SK-N-SH (cell line): Measurements from ENCODE around the gene CALML6. TPM values are rescaled to one million over a fixed set of nuclear protein-coding genes. Genes with fewer than 3 reads are reported as not detected.
"Not testable (repeated sequence)": the region's sequence is repeated elsewhere in the genome, so short reads cannot be mapped to it uniquely, and the experiment has no call there.

ENCODE experiments used
- CTCF ChIA-PET: fragments of 300-600, 350-600 bp; formaldehyde crosslinking; extraction: SDS; loops from one replicate; lab custom pipeline; 2021; lab: Yijun Ruan, JAX
- POLR2A ChIA-PET: fragments of 350-600 bp; sonication (Branson Sonifier 250); formaldehyde crosslinking; extraction: SDS; loops from one replicate; lab custom pipeline; 2020; ENCODE audit warnings: antibody characterized with exemption, inconsistent platforms; lab: Yijun Ruan, JAX
- DNase-seq: peaks from one replicate; pipeline ENCODE4 v3.0.0; 2012
- H2AFZ ChIP-seq: fragments of 200-600 bp; sonication (generic); 2 replicates; pipeline ENCODE4 v1.8.1; 2016; ENCODE audit warnings: antibody characterized with exemption, mild to moderate bottlenecking, low read depth
- H3F3A ChIP-seq: fragments of 200-600 bp; sonication (generic); replicated peaks from 2 replicates; pipeline ENCODE3; 2016; ENCODE audit warnings: antibody characterized with exemption, mild to moderate bottlenecking; ENCODE audit not compliant: insufficient read depth
- H3K27ac ChIP-seq, 2 experiments: fragments of 200-500 bp in 1 of 2; fragments of 200-600 bp in 1 of 2; sonication (Bioruptor generic) in 1 of 2; sonication (generic), shearing (Covaris generic) in 1 of 2; 2 replicates each; pipeline versions ENCODE4 v1.5.1 to v1.6.1; 2014 to 2016; ENCODE audit warnings: low read depth in 2 of 2, inconsistent platforms in 1 of 2, low read length in 1 of 2, mild to moderate bottlenecking in 1 of 2, mixed read lengths in 1 of 2
- H3K27me3 ChIP-seq: fragments of 200-600 bp; sonication (generic), shearing (Covaris generic); 2 replicates; pipeline ENCODE4 v1.6.1; 2016; ENCODE audit warnings: mixed run types; ENCODE audit not compliant: insufficient read depth
- H3K36me3 ChIP-seq, 2 experiments: fragments of 200-500 bp in 1 of 2; fragments of 200-600 bp in 1 of 2; sonication (Bioruptor generic) in 1 of 2; sonication (generic) in 1 of 2; replicated peaks in 1 of 2; 2 replicates each; pipeline versions ENCODE3 to v1.5.1; 2014 to 2016; ENCODE audit warnings: low read length in 1 of 2, mild to moderate bottlenecking in 1 of 2; ENCODE audit not compliant: insufficient read depth in 2 of 2, control insufficient read depth in 1 of 2
- H3K4me1 ChIP-seq, 2 experiments: fragments of 200-500 bp in 1 of 2; fragments of 200-600 bp in 1 of 2; sonication (Bioruptor generic) in 1 of 2; sonication (generic), shearing (Covaris generic) in 1 of 2; 2 replicates each; pipeline versions ENCODE4 v1.5.1 to v1.6.1; 2014 to 2016; ENCODE audit warnings: low read depth in 1 of 2, low read length in 1 of 2, mixed run types in 1 of 2; ENCODE audit not compliant: insufficient read depth in 2 of 2, control insufficient read depth in 1 of 2
- H3K4me2 ChIP-seq: fragments of 200-600 bp; sonication (generic), shearing (Covaris generic); 2 replicates; pipeline ENCODE4 v1.6.1; 2017; ENCODE audit warnings: mixed run types
- H3K4me3 ChIP-seq, 2 experiments: fragments of 200-500 bp in 1 of 2; fragments of 200-600 bp in 1 of 2; sonication (Bioruptor generic) in 1 of 2; sonication (generic), shearing (Covaris generic) in 1 of 2; 2 replicates each; pipeline versions ENCODE4 v1.5.1 to v1.8.1; 2014 to 2016; ENCODE audit warnings: low read depth in 2 of 2, inconsistent platforms in 1 of 2, low read length in 1 of 2, mild to moderate bottlenecking in 1 of 2, mixed read lengths in 1 of 2, moderate library complexity in 1 of 2
- H3K79me2 ChIP-seq: fragments of 200-600 bp; sonication (generic); 2 replicates; pipeline ENCODE4 v1.8.1; 2017; ENCODE audit warnings: mild to moderate bottlenecking; ENCODE audit not compliant: insufficient read depth
- H3K9ac ChIP-seq: fragments of 200-600 bp; sonication (generic); 2 replicates; pipeline ENCODE4 v1.6.1; 2017; ENCODE audit warnings: mixed run types
- H3K9me2 ChIP-seq: fragments of 200-600 bp; sonication (generic); 2 replicates; pipeline ENCODE4 v1.6.1; 2017; ENCODE audit warnings: mixed run types
- H3K9me3 ChIP-seq: fragments of 200-600 bp; sonication (generic); 2 replicates; pipeline ENCODE4 v1.6.1; 2017; ENCODE audit warnings: mixed run types, mild to moderate bottlenecking, moderate library complexity
- H4K20me1 ChIP-seq: fragments of 200-600 bp; sonication (generic); 2 replicates; pipeline ENCODE4 v1.6.1; 2017; ENCODE audit warnings: mild to moderate bottlenecking, mixed run types; ENCODE audit not compliant: insufficient read depth
- CHD2 ChIP-seq: fragments of 150-350 bp; IDR thresholded peaks from 2 replicates; pipeline ENCODE4 v1.6.1; 2018; ENCODE audit warnings: low read length; ENCODE audit not compliant: partially characterized antibody
- FOSL2 ChIP-seq: IDR thresholded peaks from 2 replicates; pipeline ENCODE4 v1.4.0; 2012; ENCODE audit warnings: low read depth, mild to moderate bottlenecking, moderate library complexity, borderline replicate concordance
- JUND ChIP-seq: IDR thresholded peaks from 2 replicates; pipeline ENCODE4 v1.4.0; 2012
- MEF2A ChIP-seq: IDR thresholded peaks from 2 replicates; pipeline ENCODE4 v1.4.0; 2012; ENCODE audit warnings: low read depth, borderline replicate concordance
- MXI1 ChIP-seq: IDR thresholded peaks from 2 replicates; pipeline ENCODE4 v1.6.1; 2012; ENCODE audit warnings: mild to moderate bottlenecking, low read depth, low read length, improper control_type of control experiment
- RFX5 ChIP-seq: IDR thresholded peaks from 2 replicates; pipeline ENCODE4 v1.6.1; 2012; ENCODE audit warnings: mild to moderate bottlenecking, improper control_type of control experiment, low read length
- RXRA ChIP-seq: IDR thresholded peaks from 2 replicates; pipeline ENCODE4 v1.4.0; 2012; ENCODE audit warnings: low read depth, mild to moderate bottlenecking, borderline replicate concordance
- SIN3A ChIP-seq: IDR thresholded peaks from 2 replicates; pipeline ENCODE4 v1.6.1; 2012; ENCODE audit warnings: low read depth, mild to moderate bottlenecking, low read length, moderate library complexity, borderline replicate concordance
- SMC3 ChIP-seq: IDR thresholded peaks from 2 replicates; pipeline ENCODE4 v1.6.1; 2012; ENCODE audit warnings: low read depth, low read length, improper control_type of control experiment
- YY1 ChIP-seq: IDR thresholded peaks from 2 replicates; pipeline ENCODE4 v1.4.0; 2012; ENCODE audit warnings: low read depth, mild to moderate bottlenecking
- WGBS: methylation state at CpG from one replicate; pipeline ENCODE4 v1.1.6; 2017; ENCODE audit warnings: low lambda C conversion rate; 5-methylcytosine and 5-hydroxymethylcytosine counted together
- polyA plus RNA-seq, 3 experiments: library from polyadenylated mRNA; depleted of rRNA; stranded (reverse); fragments of >200 nt; gene quantifications; 2 replicates each; pipeline ENCODE4 v1.2.3, GENCODE V29; 2012
- TF ChIP-seq, protein P1 (sequence below): IDR thresholded peaks from 2 replicates; pipeline ENCODE4 v1.4.0; 2012; ENCODE audit warnings: low read depth, borderline replicate concordance
- TF ChIP-seq, protein P2 (sequence below): fragments of 200-600 bp; sonication (generic); IDR thresholded peaks from 2 replicates; pipeline ENCODE4 v1.6.1; 2017; ENCODE audit warnings: antibody characterized with exemption, mild to moderate bottlenecking, moderate library complexity
- TF ChIP-seq, protein P3 (sequence below): fragments of 150-350 bp; IDR thresholded peaks from 2 replicates; pipeline ENCODE4 v1.6.1; 2016; ENCODE audit warnings: mild to moderate bottlenecking, low read depth, low read length

CALML6 gene
- polyA plus RNA-seq, 1 of the 3 experiments (the other 2 are of a cell fraction) = 0.87 TPM

DNA sequence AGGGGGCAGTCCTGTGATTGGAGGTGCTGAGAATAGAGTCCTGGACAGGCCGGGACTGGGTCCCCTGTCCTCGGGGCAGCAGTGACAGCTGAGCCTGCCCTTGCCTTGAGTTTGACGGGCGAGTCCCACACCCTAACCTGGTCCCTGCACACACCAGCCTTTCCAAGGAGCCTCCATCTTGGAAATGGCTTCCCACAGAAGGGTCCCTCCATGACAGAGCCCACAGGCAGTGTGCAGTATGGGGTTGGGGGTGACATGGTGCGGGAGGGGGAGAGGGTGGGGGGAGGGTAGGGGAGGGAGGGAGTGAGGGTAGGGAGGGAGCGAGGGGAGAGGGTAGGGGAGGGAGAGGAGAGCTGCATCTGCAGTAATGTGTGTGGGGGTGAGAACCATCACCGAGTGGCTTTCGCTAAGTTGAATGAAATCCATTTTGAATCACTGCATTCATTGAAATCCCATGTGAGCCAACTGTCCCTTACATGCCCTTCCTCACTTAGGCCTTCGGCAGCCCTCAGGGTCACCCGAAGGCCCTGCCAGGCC lies 14.1 kb downstream of the CALML6 start (continued):
- no peak for TF ChIP-seq SIN3A
- no peak for TF ChIP-seq SMC3
- no peak for TF ChIP-seq RXRA

DNA sequence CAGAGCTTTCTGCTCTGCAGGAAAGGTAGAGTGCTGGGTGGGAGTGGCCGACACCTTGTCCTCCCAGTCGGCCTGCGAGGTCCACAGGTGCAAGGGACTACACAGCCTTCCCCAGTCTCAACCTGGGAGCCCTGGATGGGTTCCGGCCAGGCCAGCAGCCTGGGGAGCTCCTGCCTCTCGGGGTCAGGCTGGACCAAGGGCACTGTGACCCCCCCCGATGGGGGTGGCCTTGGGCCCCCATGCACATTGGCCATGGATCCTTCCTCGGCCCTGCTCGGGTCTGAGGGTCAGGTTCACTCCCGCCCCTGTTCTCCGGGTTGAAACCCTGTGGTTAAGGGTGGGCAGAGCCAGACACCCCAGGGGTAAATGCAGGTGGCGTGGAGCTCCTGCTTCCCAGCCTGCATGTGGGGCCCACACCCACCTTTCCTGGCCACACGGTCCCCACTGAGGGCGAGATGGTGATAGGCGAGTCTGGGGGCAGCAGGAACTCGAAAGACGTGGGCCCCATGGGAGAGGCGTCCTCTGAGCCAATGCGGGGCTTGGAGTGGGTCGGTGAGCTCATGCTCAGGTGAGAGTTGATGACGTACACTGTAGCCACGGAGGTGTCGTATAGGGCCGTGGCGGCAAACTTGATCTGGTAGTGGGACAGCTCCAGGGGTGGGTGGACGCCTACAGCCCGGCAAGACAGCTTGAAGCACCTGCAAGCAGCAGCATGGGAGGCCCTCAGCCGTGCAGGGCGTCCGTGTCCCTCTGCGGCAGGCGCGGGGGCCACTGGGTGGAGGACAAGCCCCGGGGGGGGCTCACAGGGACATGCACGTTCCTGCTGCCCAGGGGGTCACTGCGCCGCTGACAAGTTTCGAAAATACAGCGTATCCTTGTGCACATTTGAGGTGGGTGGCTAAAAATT lies 14.8 kb downstream of the CALML6 start:
- 82% methylated on average over 25 of the region's 38 CpGs for WGBS
- Histone ChIP-seq H3F3A (peaks cover 12% of the 10 kb centered on the region), H3K36me3 (no peaks in the 10 kb centered on the region), H3K9me2 (no peaks in the 10 kb centered on the region), H3K27me3 (no peaks in the 10 kb centered on the region), H3K9ac (no peak overlapping the region), H3K4me2 (no peak overlapping the region), H2AFZ (no peak overlapping the region), H3K4me3 (no peak overlapping the region), H3K9me3 (no peaks in the 10 kb centered on the region), H3K4me1 (no peaks in the 10 kb centered on the region), H4K20me1 (no peaks in the 10 kb centered on the region), H3K79me2 (no peaks in the 10 kb centered on the region), H3K27ac (no peak overlapping the region)
- no peak for DNase-seq
- POLR2A ChIA-PET = no interaction called here
- TF ChIP-seq SIN3A = no peak
- no peak for TF ChIP-seq RXRA
- TF ChIP-seq SMC3 = no peak
- no peak for TF ChIP-seq CHD2
- TF ChIP-seq RFX5 = no peak
- TF ChIP-seq YY1 = no peak
- TF ChIP-seq, protein P1, sequence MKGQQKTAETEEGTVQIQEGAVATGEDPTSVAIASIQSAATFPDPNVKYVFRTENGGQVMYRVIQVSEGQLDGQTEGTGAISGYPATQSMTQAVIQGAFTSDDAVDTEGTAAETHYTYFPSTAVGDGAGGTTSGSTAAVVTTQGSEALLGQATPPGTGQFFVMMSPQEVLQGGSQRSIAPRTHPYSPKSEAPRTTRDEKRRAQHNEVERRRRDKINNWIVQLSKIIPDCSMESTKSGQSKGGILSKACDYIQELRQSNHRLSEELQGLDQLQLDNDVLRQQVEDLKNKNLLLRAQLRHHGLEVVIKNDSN = no peak
- no peak for TF ChIP-seq FOSL2
- TF ChIP-seq JUND = no peak
- no peak for TF ChIP-seq MXI1
- TF ChIP-seq MEF2A = no peak
- TF ChIP-seq, protein P2, sequence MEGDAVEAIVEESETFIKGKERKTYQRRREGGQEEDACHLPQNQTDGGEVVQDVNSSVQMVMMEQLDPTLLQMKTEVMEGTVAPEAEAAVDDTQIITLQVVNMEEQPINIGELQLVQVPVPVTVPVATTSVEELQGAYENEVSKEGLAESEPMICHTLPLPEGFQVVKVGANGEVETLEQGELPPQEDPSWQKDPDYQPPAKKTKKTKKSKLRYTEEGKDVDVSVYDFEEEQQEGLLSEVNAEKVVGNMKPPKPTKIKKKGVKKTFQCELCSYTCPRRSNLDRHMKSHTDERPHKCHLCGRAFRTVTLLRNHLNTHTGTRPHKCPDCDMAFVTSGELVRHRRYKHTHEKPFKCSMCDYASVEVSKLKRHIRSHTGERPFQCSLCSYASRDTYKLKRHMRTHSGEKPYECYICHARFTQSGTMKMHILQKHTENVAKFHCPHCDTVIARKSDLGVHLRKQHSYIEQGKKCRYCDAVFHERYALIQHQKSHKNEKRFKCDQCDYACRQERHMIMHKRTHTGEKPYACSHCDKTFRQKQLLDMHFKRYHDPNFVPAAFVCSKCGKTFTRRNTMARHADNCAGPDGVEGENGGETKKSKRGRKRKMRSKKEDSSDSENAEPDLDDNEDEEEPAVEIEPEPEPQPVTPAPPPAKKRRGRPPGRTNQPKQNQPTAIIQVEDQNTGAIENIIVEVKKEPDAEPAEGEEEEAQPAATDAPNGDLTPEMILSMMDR = no peak
- TF ChIP-seq, protein P3, sequence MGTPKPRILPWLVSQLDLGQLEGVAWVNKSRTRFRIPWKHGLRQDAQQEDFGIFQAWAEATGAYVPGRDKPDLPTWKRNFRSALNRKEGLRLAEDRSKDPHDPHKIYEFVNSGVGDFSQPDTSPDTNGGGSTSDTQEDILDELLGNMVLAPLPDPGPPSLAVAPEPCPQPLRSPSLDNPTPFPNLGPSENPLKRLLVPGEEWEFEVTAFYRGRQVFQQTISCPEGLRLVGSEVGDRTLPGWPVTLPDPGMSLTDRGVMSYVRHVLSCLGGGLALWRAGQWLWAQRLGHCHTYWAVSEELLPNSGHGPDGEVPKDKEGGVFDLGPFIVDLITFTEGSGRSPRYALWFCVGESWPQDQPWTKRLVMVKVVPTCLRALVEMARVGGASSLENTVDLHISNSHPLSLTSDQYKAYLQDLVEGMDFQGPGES = no peak
- CTCF ChIA-PET = interaction anchor here (1.0 to 1.4 kb wide), 3 partner anchors 14 to 117 kb away, joined by 3 to 8 read pairs (median 5); no protein-coding TSS in a partner anchor

DNA sequence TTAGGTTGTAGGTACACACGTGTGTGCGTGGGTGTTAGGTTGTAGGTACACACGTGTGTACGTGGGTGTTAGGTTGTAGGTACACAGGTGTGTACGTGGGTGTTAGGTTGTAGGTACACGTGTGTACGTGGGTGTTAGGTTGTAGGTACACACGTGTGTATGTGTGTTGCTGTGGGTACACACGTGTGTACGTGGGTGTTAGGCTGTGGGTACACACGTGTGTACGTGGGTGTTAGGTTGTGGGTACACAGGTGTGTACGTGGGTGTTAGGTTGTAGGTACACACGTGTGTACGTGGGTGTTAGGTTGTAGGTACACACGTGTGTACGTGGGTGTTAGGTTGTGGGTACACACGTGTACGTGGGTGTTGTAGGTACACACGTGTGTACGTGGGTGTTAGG lies 19.8 kb downstream of the CALML6 start:
- H3K36me3 ChIP-seq, H4K20me1 ChIP-seq, H2AFZ ChIP-seq, H3K4me1 ChIP-seq, H3K4me3 ChIP-seq, H3K79me2 ChIP-seq, H3K4me2 ChIP-seq, H3K9me2 ChIP-seq, H3K27me3 ChIP-seq, DNase-seq, POLR2A ChIA-PET, H3K27ac ChIP-seq, H3K9ac ChIP-seq, H3K9me3 ChIP-seq: not testable (repeated sequence)
- 73% methylated on average over 18 of the region's 21 CpGs for WGBS
- H3F3A ChIP-seq = peaks cover 12% of the 10 kb centered on the region
- CTCF ChIA-PET = interaction anchor here (1.2 to 1.4 kb wide), 2 partner anchors 26 to 110 kb away, joined by 3 to 7 read pairs; no protein-coding TSS in a partner anchor
